SU-DHL-6 (cell line): ENCODE data around the gene MBOAT1.

Experiments used
- H2AFZ ChIP-seq: fragments of 200-600 bp; sonication (generic); 2 replicates; pipeline ENCODE4 v1.6.1; 2014; ENCODE audit warnings: low read depth, mild to moderate bottlenecking, moderate library complexity, mixed read lengths, antibody characterized with exemption, low read length; ENCODE audit not compliant: severe bottlenecking
- H3F3A ChIP-seq: fragments of 200-600 bp; shearing (Covaris generic); 2 replicates; pipeline ENCODE4 v1.6.0; 2016; ENCODE audit warnings: antibody characterized with exemption, mild to moderate bottlenecking; ENCODE audit not compliant: insufficient read depth
- H3K27ac ChIP-seq: fragments of 200-600 bp; sonication (generic); 2 replicates; pipeline ENCODE4 v1.5.1; 2016; ENCODE audit warnings: low read depth, mild to moderate bottlenecking, low read length, moderate library complexity, mixed read lengths
- H3K27me3 ChIP-seq: fragments of 200-600 bp; sonication (generic), shearing (Covaris generic); 2 replicates; pipeline ENCODE4 v1.6.0; 2014; ENCODE audit warnings: mild to moderate bottlenecking, low read length
- H3K36me3 ChIP-seq: fragments of 200-600 bp; sonication (generic); 2 replicates; pipeline ENCODE4 v1.6.1; 2014; ENCODE audit warnings: mild to moderate bottlenecking, low read length, mixed read lengths
- H3K4me2 ChIP-seq: fragments of 300-600, 200-600 bp; shearing (Covaris generic), sonication (generic); 2 replicates; pipeline ENCODE4 v1.6.0; 2014; ENCODE audit warnings: low read length, low read depth, mild to moderate bottlenecking; ENCODE audit not compliant: poor library complexity, severe bottlenecking
- H3K4me3 ChIP-seq: fragments of 200-600 bp; sonication (generic); 2 replicates; pipeline ENCODE4 v1.5.1; 2014; ENCODE audit warnings: antibody characterized with exemption, low read length, mild to moderate bottlenecking, mixed read lengths; ENCODE audit not compliant: insufficient read depth, poor library complexity, severe bottlenecking
- H3K79me2 ChIP-seq: fragments of 200-600 bp; sonication (generic); 2 replicates; pipeline ENCODE4 v1.6.1; 2014; ENCODE audit warnings: mild to moderate bottlenecking, low read length, moderate library complexity; ENCODE audit not compliant: insufficient read depth
- H3K9ac ChIP-seq: fragments of 200-600 bp; sonication (generic); 2 replicates; pipeline ENCODE4 v1.7.0; 2014; ENCODE audit warnings: mild to moderate bottlenecking, low read length
- H3K9me2 ChIP-seq: fragments of 200-600 bp; sonication (generic); replicated peaks from 2 replicates; pipeline ENCODE4 v1.6.1; 2014; ENCODE audit warnings: low read length; ENCODE audit not compliant: insufficient read depth
- H3K9me3 ChIP-seq: fragments of 200-600 bp; sonication (generic); 2 replicates; pipeline ENCODE4 v1.6.1; 2014; ENCODE audit warnings: low read length, mixed read lengths; ENCODE audit not compliant: insufficient read depth
- H4K20me1 ChIP-seq: fragments of 200-600 bp; sonication (generic); 2 replicates; pipeline ENCODE4 v1.6.1; 2014; ENCODE audit warnings: low read depth, mild to moderate bottlenecking, antibody characterized with exemption, low read length, moderate library complexity, mixed read lengths
- EZH2phosphoT487 ChIP-seq: fragments of 200-600 bp; sonication (generic), shearing (Covaris generic); conservative IDR thresholded peaks from 2 replicates; pipeline ENCODE4 v1.6.1; 2018; ENCODE audit warnings: mild to moderate bottlenecking, antibody characterized with exemption, low read length, moderate library complexity, mixed read lengths
- TF ChIP-seq, protein P1 (sequence below): fragments of 200-600 bp; sonication (generic); IDR thresholded peaks from one replicate; pipeline ENCODE4 v1.5.1; 2017; ENCODE audit warnings: antibody characterized with exemption, mild to moderate bottlenecking, low read length, moderate library complexity; ENCODE audit not compliant: insufficient read depth, poor library complexity, severe bottlenecking

Gene MBOAT1

DNA sequence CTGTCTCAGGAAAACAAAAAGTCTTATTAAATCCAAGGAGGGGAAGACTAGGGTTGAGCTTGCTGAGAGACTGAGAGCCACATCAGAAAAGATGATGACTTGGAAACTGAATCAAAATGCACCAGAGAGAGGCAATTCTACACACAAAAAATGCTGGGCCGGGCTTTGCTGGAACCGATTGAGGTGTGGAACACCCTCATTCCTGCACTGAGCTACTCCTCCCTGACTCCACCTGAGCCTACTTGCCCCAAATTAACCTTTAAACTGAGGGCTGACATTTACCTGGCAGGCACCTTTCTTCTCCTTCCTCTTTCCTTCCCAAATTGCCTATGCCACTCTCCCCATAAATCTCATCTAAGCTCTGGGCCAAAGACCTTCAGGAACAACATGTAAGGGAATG lies 40.8 kb upstream of the MBOAT1 start:
- H3K4me2 ChIP-seq = no peak overlapping the region
- no peak for TF ChIP-seq EZH2phosphoT487
- TF ChIP-seq, protein P1, sequence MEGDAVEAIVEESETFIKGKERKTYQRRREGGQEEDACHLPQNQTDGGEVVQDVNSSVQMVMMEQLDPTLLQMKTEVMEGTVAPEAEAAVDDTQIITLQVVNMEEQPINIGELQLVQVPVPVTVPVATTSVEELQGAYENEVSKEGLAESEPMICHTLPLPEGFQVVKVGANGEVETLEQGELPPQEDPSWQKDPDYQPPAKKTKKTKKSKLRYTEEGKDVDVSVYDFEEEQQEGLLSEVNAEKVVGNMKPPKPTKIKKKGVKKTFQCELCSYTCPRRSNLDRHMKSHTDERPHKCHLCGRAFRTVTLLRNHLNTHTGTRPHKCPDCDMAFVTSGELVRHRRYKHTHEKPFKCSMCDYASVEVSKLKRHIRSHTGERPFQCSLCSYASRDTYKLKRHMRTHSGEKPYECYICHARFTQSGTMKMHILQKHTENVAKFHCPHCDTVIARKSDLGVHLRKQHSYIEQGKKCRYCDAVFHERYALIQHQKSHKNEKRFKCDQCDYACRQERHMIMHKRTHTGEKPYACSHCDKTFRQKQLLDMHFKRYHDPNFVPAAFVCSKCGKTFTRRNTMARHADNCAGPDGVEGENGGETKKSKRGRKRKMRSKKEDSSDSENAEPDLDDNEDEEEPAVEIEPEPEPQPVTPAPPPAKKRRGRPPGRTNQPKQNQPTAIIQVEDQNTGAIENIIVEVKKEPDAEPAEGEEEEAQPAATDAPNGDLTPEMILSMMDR = no peak
- no peak overlapping the region for H3K27ac ChIP-seq
- no peak overlapping the region for H3K4me3 ChIP-seq
- H3K9me3 ChIP-seq = no peaks in the 10 kb centered on the region
- H3K27me3 ChIP-seq = no peaks in the 10 kb centered on the region
- H3K79me2 ChIP-seq = no peaks in the 10 kb centered on the region
- H3K9ac ChIP-seq = no peak overlapping the region
- H3K36me3 ChIP-seq = no peaks in the 10 kb centered on the region
- H3F3A ChIP-seq = no peaks in the 10 kb centered on the region
- no peaks in the 10 kb centered on the region for H4K20me1 ChIP-seq
- no peaks in the 10 kb centered on the region for H3K9me2 ChIP-seq
- H2AFZ ChIP-seq = no peak overlapping the region

DNA sequence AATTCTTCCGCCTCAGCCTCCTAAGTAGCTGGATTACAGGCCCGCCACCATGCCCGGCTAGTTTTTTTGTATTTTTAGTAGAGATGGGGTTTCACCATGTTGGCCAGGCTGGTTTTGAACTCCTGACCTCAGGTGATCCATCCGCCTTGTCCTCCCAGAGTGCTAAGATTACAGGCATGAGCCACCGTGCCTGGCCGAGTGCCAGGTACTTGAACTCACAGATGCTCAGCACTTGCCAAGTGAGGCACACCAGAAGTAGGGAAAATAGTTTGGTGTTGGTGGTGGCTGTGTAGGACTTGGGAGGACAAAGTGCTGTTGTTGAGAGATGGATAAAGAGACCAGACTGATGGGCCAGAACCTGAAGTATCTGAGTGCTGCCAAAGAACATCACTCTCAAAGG lies 40.0 kb upstream of the MBOAT1 start:
- Histone ChIP-seq H3F3A (no peaks in the 10 kb centered on the region), H3K36me3 (no peaks in the 10 kb centered on the region), H4K20me1 (no peaks in the 10 kb centered on the region), H3K27ac (no peak overlapping the region), H3K9me3 (no peaks in the 10 kb centered on the region), H3K27me3 (no peaks in the 10 kb centered on the region), H3K4me3 (no peak overlapping the region), H3K4me2 (no peak overlapping the region), H2AFZ (no peak overlapping the region), H3K9ac (no peak overlapping the region), H3K79me2 (no peaks in the 10 kb centered on the region), H3K9me2 (no peaks in the 10 kb centered on the region)
- TF ChIP-seq, protein P1 = no peak
- no peak for TF ChIP-seq EZH2phosphoT487

DNA sequence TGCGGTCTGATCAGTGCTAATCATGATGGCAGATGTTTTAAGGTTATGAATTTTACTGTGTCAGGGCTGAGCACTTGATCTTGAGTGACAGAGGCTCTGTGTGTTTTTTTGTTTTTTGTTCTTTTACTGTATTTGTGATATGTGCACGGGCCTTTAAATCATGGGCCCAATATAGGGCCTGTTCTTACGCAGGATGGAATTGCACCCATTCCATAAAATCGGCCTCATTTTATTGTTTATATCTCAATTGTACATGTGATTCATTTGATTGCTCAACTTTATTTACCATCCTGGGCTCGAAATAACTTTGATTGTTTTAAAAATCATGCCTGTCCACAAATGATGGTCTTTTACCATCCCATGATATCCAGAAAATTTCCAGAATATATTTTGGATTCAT lies 39.3 kb upstream of the MBOAT1 start:
- no peak for TF ChIP-seq EZH2phosphoT487
- TF ChIP-seq, protein P1 = no peak
- no peak overlapping the region for H3K4me2 ChIP-seq
- H2AFZ ChIP-seq = no peak overlapping the region

More for the DNA sequence above, 39.3 kb upstream of the MBOAT1 start:
- Histone ChIP-seq H3F3A (no peaks in the 10 kb centered on the region), H3K79me2 (no peaks in the 10 kb centered on the region), H3K9me3 (no peaks in the 10 kb centered on the region), H4K20me1 (no peaks in the 10 kb centered on the region), H3K36me3 (no peaks in the 10 kb centered on the region), H3K9me2 (no peaks in the 10 kb centered on the region), H3K4me3 (no peak overlapping the region), H3K27ac (no peak overlapping the region), H3K9ac (no peak overlapping the region), H3K27me3 (no peaks in the 10 kb centered on the region)
